GM12873 (cell line): ENCODE measurements around the gene CLSTN2.

ENCODE experiments used
- CTCF ChIP-seq: IDR thresholded peaks from 2 replicates; pipeline ENCODE4 v1.5.1; 2012; ENCODE audit warnings: low read depth, mild to moderate bottlenecking, moderate library complexity, low read length, control low read depth; ENCODE audit not compliant: insufficient read depth; ENCODE audit errors: missing control alignments

CLSTN2 gene

GRCh38 chr3:140472306-140473020, 537.5 kb downstream of the CLSTN2 start:
- TF ChIP-seq CTCF: no peak

- no peak for TF ChIP-seq CTCF
These were observed 552.6 kb downstream of the CLSTN2 start for GRCh38 chr3:140487566-140487965.

- TF ChIP-seq CTCF: no peak
These were observed 558.3 kb downstream of the CLSTN2 start for GRCh38 chr3:140493271-140493670.

- no peak for TF ChIP-seq CTCF
These were observed 560.0 kb downstream of the CLSTN2 start for GRCh38 chr3:140494970-140495369.

GRCh38 chr3:140497331-140497730, 562.3 kb downstream of the CLSTN2 start:
- TF ChIP-seq CTCF: no peak

GRCh38 chr3:140499114-140499757, 564.3 kb downstream of the CLSTN2 start:
- peak; percentile 24 for TF ChIP-seq CTCF

GRCh38 chr3:140500473-140500872, 565.5 kb downstream of the CLSTN2 start:
- TF ChIP-seq CTCF: no peak
